SKM-1 (cell line): ENCODE results near the gene CDHR3.

ENCODE experiments used
- DNase-seq: peaks from one replicate; lab custom pipeline; 2025; ENCODE audit not compliant: unreplicated experiment; lab: John Stamatoyannopoulos, UW

CDHR3 gene

GRCh38 chr7:106080300-106080987 lies 117.4 kb downstream of the CDHR3 start:
- DNase-seq, result no peak

- no peak for DNase-seq
Observed at GRCh38 chr7:106082087-106082854, 119.2 kb downstream of the CDHR3 start.
